DND-41 (cell line): ENCODE data around the gene ZFP37.

Source experiments
- EZH2 ChIP-seq: IDR thresholded peaks from 3 replicates; pipeline ENCODE4 v1.6.1; 2012; ENCODE audit warnings: borderline replicate concordance, low read depth, mild to moderate bottlenecking, moderate library complexity, low read length, inconsistent platforms; ENCODE audit not compliant: severe bottlenecking
- TF ChIP-seq, protein P1 (sequence below): IDR thresholded peaks from 2 replicates; pipeline ENCODE4 v1.5.1; 2012; ENCODE audit warnings: borderline replicate concordance, low read length, moderate library complexity, mild to moderate bottlenecking; ENCODE audit not compliant: poor library complexity, severe bottlenecking; ENCODE audit errors: extremely low read depth

DNA sequence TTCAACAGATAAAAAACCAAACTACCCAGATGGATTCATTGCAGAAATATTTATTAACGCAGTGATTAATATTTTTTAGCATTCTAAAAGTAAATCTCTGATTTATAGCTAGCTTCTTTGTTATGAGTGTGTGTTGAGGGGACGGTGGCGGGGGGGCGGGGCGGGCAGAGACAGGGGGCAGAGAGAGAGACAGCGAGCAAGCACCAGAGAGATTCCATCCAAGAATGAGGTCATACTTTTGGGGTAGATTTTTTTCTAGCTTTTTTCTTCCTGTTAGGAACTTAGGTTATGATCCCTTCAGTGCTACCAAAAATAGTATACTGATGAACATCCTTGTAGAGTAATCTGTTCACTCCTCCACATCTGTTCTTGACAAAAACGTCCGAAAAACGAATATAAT lies 44.0 kb downstream of the ZFP37 start:
- TF ChIP-seq, protein P1, sequence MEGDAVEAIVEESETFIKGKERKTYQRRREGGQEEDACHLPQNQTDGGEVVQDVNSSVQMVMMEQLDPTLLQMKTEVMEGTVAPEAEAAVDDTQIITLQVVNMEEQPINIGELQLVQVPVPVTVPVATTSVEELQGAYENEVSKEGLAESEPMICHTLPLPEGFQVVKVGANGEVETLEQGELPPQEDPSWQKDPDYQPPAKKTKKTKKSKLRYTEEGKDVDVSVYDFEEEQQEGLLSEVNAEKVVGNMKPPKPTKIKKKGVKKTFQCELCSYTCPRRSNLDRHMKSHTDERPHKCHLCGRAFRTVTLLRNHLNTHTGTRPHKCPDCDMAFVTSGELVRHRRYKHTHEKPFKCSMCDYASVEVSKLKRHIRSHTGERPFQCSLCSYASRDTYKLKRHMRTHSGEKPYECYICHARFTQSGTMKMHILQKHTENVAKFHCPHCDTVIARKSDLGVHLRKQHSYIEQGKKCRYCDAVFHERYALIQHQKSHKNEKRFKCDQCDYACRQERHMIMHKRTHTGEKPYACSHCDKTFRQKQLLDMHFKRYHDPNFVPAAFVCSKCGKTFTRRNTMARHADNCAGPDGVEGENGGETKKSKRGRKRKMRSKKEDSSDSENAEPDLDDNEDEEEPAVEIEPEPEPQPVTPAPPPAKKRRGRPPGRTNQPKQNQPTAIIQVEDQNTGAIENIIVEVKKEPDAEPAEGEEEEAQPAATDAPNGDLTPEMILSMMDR = no peak
- TF ChIP-seq EZH2 = no peak
